Lung microvascular endothelial cell (primary cell): ENCODE data around the gene THSD4. TPM values are rescaled to one million over a fixed set of nuclear protein-coding genes. Genes with fewer than 3 reads are reported as not detected.

ENCODE experiments used
- DNase-seq, 2 donors: peaks; one replicate each; pipeline versions ENCODE4 v3.0.0 to v3.0.0-alpha.2; 2010; ENCODE audit warnings: low read depth in 2 of 2
- total RNA-seq: library from RNA; depleted of rRNA; stranded (reverse); fragments of >200 nt; gene quantifications from 2 replicates; pipeline ENCODE4 v1.2.1, GENCODE V29; 2014

Gene THSD4
- total RNA-seq, 1 donor from 2014 or later: 20.2 TPM

- no peak for DNase-seq
Observed at GRCh38 chr15:71097890-71098289, 17.4 kb upstream of the THSD4 start.

GRCh38 chr15:71098920-71099319 is 16.4 kb upstream of the THSD4 start:
- DNase-seq: no peak

- peak; percentile 67 to 77 for DNase-seq
Observed at GRCh38 chr15:71103102-71103676, 12.1 kb upstream of the THSD4 start.

GRCh38 chr15:71104636-71105035 is 10.6 kb upstream of the THSD4 start:
- no peak for DNase-seq

GRCh38 chr15:71105444-71105843 is 9.8 kb upstream of the THSD4 start:
- no peak for DNase-seq

DNA sequence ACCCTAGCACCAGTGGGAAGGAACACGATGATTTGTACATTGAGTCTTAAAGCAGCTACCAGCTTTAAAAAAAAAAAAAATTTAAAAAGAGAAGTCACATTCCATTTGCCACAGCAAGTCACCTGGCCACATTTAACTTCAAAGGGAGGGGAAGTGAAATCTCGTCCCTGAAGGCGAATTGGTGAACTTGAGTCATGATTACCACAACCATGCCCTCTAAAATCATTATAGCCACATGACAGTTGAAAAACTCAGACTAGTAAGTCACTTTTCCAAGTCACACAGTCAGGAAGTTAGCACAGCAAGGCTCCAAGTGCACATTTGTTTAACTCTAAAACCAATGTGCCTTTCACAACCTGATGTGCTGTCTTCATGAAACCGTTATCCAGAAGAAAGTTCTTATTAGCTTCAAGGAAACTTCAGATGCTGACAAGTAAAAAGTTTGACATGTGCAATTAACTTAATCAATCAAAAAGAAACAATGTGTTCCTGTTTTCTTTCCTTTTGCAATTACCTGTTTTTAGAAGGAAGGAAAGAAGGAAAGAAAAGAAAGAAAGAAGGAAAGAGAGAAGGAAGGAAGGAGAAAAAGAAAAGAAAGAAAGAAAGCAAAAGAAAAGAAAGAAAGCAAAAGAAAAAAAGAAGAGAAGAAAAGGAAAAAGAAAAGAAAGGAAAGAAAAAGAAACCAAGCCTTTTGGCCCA is 8.3 kb upstream of the THSD4 start:
- no peak for DNase-seq

DNA sequence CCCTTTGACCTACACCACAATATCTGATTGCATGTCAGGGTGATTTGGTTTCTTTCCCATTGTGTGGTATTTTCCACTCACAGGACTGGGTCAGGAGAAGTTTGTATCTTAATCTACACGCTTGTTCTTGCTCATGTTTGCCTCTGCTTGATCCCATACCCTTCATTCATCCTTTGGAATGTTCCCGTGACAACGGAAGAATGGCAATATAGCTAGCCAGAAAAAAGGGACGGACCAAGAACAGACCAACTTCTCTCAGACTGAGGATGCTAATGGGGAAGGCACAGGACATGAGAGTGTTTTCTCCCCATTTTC is 7.8 kb upstream of the THSD4 start:
- DNase-seq: no peak

DNA sequence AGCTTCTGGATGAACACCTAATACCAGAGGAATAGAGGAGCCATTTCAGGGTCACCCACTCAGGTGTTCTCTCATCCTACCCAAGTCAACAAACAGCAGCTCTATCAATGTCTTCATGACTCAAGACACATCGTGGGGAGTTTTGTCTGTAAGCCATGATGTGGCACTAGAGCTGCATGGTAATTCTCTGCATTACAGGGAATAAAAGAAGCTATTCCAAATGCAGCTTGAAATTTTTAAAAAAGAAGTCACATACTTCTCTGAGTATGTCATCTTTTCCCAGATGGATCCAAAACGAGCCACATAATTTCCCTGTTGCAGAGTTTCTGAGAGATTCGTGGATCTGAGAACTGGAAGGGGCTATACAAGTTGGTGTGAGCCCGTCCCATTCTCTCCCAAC is 6.1 kb upstream of the THSD4 start:
- peak in 1 of 2 donors; percentile 48 for DNase-seq

- DNase-seq: no peak
Observed at GRCh38 chr15:71109905-71110304, 5.4 kb upstream of the THSD4 start.

GRCh38 chr15:71110405-71111180 is 4.7 kb upstream of the THSD4 start:
- no peak for DNase-seq

- no peak for DNase-seq
Observed at GRCh38 chr15:71111181-71111565, 4.1 kb upstream of the THSD4 start.

DNA sequence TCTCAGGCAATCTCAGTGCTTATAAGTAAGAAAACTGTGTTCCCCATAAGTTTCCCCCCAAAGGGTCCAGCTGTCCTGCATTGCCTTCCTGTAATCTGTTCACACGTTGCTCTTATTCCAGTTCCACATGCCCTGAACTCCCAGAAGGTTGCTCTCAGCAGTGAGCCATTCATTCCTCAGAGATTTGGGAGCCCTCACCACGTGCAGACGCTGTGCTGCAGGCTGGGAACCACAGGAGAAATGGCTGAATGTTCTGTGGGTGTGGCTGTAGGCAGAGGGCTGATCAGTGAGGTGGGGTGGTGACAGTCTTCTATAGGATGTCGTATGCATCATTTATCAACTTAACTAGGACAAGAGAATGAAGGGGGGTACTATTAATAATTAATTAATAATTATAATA is 3.3 kb upstream of the THSD4 start:
- no peak for DNase-seq

DNA sequence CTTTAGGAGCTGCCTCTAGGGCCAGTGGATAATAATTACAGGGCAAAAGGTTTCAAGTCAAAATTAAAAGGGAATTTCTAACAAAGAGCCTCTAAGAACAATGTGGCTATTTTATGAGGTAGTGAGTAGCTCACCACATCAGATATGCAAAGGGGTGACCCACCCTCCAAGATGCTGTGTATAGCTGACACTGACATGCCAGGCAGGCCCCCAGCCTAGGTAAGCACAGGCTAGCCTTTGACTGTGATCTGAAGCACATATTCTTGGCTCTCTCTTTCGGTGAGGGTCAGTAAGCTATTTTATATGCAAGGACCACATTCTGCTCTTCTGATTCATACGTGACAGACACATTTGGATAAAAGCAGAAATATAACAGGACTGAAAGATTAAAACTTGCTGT is 2.8 kb upstream of the THSD4 start:
- DNase-seq: no peak

DNA sequence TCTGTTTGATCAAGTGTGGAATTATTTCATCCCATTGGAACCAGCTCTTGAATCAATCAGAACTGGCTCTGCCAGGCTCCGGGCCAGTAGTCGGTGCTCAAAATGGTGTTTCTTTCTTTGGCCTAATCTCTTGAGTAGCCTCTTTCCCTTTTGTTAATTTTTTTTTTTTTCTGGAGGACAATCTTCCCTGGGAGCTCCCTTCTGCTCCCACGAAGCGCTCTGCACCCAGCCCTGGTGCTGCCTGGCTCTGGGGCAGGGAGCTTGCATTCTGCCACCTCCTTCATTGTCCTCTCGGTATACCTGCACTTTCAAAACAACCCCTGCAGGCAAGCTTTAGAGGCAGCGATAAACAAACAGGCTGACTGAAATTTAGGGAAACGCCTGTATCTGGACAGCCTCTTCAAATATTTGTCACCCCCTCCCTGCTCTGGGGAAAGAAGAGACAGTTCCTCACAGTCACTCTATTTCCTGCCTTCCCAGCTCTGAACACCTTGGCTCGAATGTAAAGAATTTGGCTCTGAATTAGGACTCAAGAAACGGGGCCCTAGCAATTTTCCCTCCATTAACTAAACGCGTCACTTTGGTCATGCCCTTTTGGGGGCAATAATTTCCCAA is 1.1 kb upstream of the THSD4 start:
- no peak for DNase-seq

GRCh38 chr15:71115567-71116351 is 488 bp downstream of the THSD4 start:
- peak in 1 of 2 donors; percentile 62 for DNase-seq

DNA sequence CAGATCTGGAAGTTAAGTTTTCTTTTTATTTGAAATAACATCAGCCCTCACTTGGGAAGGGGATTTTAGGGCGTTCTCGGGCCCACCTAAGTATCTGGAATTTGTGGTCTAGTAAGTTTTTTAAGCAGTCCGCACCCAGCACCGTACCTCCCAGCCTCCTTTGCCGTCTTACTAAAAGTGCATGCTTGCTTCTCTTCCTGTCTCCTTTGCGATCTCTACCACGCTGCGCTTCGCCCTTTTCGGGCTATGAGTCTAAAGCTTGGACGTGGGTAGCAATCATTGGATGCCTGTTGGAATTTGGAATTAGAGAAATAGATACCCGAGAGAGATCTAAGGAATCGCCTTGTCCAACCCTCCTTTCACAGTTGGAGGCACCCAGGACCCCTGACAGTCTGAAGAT is 1.1 kb downstream of the THSD4 start:
- DNase-seq: no peak

DNA sequence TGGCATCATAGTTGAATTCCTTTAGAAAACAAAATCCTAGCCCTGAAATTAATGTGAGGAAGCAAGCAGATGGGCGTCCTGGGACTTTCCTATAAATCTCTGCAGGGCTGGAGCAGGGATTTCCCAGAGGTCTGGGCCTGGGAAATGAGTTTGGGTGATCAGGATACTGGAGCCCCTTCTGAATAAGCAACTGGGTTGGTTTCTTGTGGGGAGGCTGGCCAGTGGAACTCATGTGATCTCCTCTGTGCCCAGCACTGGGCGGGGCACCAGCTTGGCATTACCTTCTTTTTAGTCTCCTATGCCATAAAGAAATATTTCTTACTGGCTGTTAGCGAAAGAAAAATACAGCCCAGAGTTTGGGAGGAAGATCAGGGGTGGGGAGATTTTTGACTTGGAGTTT is 1.7 kb downstream of the THSD4 start:
- DNase-seq: peak; percentile 45 to 64

- DNase-seq: no peak
Observed at GRCh38 chr15:71117714-71118305, 2.5 kb downstream of the THSD4 start.

DNA sequence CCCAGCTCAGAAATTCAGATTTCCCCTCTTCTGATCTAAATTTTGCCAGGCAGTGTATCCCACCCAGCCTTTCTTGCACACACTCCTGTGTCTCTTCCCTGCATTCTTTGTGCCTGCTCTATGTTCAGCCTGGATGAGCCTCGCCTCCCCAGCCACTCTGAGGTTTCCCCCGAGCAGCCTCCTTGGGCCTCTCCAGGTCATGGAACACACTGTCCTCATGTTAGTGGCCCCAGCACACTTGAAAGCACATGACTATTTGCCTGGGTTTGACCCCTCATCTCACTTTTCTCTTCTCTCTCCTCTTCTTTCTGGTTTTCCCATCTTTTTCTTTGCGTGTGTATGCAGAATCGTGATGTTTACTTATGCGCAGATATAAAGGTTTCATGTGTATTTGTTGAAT is 3.1 kb downstream of the THSD4 start:
- DNase-seq: no peak

- no peak for DNase-seq
Observed at GRCh38 chr15:71118881-71119632, 3.8 kb downstream of the THSD4 start.
